Left colon (tissue), 2 donors: ENCODE measurements around the gene ATP2A3. TPM values are rescaled to one million over a fixed set of nuclear protein-coding genes. Genes with fewer than 3 reads are reported as not detected.
"Not testable (repeated sequence)": the region's sequence is repeated elsewhere in the genome, so short reads cannot be mapped to it uniquely, and the experiment has no call there.

ENCODE experiments used
- ATAC-seq: fragments of 200-7000 bp; cut with Tn5 transposase; one replicate; pipeline ENCODE4 v1.9.1; 2020; ENCODE audit warnings: mild to moderate bottlenecking, moderate library complexity
- DNase-seq, 2 donors: peaks; one replicate each; pipeline ENCODE4 v3.0.0-alpha.2; 2020
- intact Hi-C, 2 donors: fragments of 100-400 bp; cut with DNase I in 1 of 2; cut with micrococcal nuclease in 1 of 2; formaldehyde crosslinking; loops; one replicate each; pipeline versions ENCODE4 v1.11.2 to v1.14.0; 2022; cut with DNase I, micrococcal nuclease
- total RNA-seq, 2 donors: library from RNA; stranded (reverse); fragmentation: NEBNext Ultra II Directional; extraction: Animal tissue kit (Norgen Biotek cat#: 25700); gene quantifications; one replicate each; pipeline ENCODE4 v1.2.1, GENCODE V29; 2021
- donor health status: DM: no; HTN: no; CAD: no.
- donor health status: DM: yes; HTN: yes; CAD: no.

ATP2A3 gene
- total RNA-seq, 2 donors from 2014 or later: 276 to 300 TPM

- DNase-seq (peak; percentile 70 to 86), ATAC-seq (peak; percentile 11)
Observed at GRCh38 chr17:3961564-3962047, 2.6 kb downstream of the ATP2A3 start.

DNA sequence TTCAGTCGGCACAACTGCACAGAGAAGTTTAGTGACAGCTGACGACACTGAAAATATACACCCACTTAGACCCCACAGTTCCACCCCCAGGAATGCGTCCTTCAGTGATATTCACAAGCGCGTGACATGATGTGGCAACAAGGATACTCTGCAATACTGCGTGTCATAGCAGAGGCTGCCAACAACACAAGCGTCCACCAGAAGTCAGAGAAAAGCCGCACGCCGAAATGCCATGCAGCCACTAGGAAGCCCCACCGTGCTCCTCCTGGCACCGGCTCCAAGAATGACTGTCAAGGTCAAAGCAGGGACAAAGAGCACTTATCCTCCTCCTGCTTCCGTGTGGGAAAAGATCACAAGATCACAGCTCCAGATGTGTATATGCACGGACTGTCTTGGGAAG lies 3.5 kb downstream of the ATP2A3 start:
- DNase-seq: peak in 1 of 2 donors; percentile 50
- ATAC-seq: peak; percentile 14
- intact Hi-C loops: no loop called here

More at GRCh38 chr17:3961564-3962047, 2.6 kb downstream of the ATP2A3 start:
- intact Hi-C loops: no loop called here

DNA sequence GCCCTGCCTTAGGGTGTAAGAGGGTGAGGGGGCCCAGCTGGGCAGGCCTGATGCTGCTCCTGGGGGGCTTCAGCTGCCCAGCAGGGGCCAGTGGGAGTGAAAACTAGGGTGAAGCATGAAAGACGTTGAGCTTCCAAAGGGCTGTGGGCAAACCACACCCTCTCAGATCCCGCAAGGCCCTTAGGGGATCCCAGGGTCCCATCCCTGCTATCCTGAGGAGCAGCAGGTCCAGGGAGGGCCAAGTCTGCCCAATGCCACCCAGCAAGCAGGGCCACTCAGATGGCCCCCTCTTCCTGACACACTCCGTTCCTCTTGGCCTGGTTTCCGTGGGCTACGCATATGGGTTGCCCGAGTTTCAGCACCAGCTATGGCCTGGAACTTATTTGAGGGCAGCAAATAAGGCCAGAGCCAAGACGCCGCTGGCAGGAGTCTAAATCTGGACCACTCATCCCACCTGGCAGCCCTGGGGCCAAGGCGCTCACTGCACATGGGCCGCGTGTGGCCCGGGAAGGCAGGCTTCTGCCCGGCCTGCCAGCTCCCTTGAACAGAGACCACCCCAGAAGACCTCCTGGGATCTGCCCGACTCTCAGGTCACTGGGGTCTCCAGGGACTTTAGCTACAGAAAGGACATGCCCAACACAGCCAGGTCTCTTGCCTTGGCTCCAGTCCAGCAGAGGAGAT lies 4.2 kb downstream of the ATP2A3 start:
- DNase-seq (peak in 1 of 2 donors; percentile 21), ATAC-seq (no peak)
- intact Hi-C loops: no loop called here

GRCh38 chr17:3959295-3959899 lies 4.8 kb downstream of the ATP2A3 start:
- ATAC-seq: peak; percentile 56
- intact Hi-C loops: no loop called here
- peak; percentile 77 to 80 for DNase-seq

GRCh38 chr17:3957735-3958599 lies 6.3 kb downstream of the ATP2A3 start:
- intact Hi-C loops: no loop called here
- no peak for ATAC-seq
- DNase-seq: no peak

- no peak for ATAC-seq
- intact Hi-C loops: no loop called here
- DNase-seq: no peak
Observed at GRCh38 chr17:3956983-3957382, 7.3 kb downstream of the ATP2A3 start.

DNA sequence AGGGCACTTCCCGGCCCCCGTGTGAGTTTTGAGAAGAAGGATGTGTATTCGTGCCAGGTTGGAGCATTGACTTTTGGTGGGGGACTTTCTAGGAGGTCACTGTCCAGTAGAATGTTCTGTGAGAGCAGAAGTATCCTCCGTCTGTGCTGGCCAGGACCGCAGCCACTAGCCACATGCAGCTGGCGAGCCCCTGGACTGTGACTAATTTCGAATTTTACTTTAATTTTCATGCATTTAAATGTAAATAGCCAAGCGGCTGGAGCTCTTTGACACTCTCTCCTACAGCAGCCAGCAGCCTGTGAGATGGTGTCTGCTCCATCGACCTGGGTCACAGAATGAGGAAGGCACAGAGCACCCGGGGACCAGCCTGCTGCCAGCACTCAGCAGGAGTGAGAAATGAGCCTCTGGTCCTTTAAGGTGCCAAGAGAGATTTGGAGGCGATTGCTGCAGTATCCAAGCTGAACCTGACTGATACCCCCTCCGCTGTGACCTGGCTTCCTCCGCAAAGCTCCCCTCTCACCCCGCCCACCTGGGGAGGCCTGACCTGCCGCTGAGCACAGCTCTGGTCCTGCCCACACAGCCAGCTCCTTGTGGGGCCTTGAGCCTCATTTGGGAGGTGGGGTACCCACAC lies 7.8 kb downstream of the ATP2A3 start:
- no peak for DNase-seq
- ATAC-seq: no peak
- intact Hi-C loops: no loop called here

GRCh38 chr17:3955673-3955988 lies 8.6 kb downstream of the ATP2A3 start:
- DNase-seq: no peak
- intact Hi-C loops: no loop called here
- no peak for ATAC-seq

- ATAC-seq (no peak), DNase-seq (no peak)
- intact Hi-C loops: no loop called here
Observed at GRCh38 chr17:3954976-3955672, 9.1 kb downstream of the ATP2A3 start.

GRCh38 chr17:3954086-3954485 lies 10.2 kb downstream of the ATP2A3 start:
- ATAC-seq: no peak
- DNase-seq: no peak
- intact Hi-C loops: no loop called here

DNA sequence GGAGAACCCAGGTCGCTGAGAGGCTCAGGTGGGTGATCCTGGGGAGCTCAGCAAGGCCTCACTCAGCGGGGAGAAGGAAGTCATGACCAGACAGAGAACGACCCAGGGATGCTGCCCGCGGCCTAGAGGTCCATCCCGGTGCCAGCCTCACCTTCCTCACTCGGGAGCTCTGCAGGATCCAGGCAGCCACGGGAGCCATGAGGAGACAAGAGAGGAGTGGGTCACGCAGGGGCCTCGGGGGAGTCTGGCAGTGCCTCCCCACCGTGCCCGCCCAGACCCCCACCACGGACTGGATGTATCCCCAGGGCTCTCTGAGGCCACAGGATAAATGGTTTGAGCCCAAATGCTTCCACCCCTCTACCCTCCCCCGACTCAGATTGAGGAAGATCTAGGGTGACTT lies 10.7 kb downstream of the ATP2A3 start:
- no peak for ATAC-seq
- DNase-seq: no peak
- intact Hi-C loops: no loop called here

GRCh38 chr17:3952186-3952585 lies 12.1 kb downstream of the ATP2A3 start:
- intact Hi-C loops: no loop called here
- DNase-seq (no peak), ATAC-seq (no peak)

GRCh38 chr17:3951420-3951819 lies 12.8 kb downstream of the ATP2A3 start:
- DNase-seq (no peak), ATAC-seq (no peak)
- intact Hi-C loops: no loop called here

GRCh38 chr17:3951003-3951402 lies 13.2 kb downstream of the ATP2A3 start:
- intact Hi-C loops: no loop called here
- DNase-seq: no peak
- ATAC-seq: no peak

DNA sequence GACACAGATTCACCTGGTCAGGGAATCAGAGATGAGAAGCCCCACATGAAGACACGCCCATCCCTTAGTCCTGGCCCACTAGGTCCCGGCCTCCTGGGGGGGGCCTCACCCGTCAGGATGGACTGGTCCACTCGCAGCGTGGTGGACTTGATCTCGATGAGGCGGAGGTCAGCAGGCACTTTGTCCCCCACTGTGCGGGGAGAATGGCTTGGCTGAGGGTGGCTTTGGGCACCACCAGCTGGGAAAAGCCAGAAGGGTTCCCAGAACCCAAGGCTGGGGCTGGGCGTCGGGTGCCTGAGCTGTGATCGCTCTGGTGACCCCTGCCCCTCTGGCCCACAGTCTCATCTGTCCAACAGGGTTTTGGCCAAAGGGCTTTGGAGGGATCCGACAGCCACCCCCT lies 13.7 kb downstream of the ATP2A3 start:
- ATAC-seq (no peak), DNase-seq (no peak)
- intact Hi-C loops: no loop called here

DNA sequence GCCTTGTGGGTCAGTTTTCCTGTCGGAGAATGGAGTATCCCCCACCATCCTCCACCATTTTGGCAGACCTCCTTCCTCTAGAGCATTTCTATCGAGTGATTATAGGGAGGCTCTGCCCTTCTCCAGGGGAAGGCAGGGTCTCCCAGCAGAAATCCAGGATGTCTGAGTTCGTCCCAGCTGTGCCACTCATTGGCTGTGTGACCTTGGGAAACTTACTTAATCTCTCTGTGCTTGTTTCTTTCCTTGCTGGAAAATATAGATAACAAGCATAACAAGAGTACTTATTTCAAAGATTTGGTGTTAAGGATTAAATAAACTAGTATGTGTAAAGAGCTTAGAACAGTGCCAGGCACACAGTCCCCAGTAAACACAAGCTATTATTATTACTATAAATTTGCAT lies 14.8 kb downstream of the ATP2A3 start:
- ATAC-seq (no peak), DNase-seq (no peak)
- intact Hi-C loops: no loop called here

DNA sequence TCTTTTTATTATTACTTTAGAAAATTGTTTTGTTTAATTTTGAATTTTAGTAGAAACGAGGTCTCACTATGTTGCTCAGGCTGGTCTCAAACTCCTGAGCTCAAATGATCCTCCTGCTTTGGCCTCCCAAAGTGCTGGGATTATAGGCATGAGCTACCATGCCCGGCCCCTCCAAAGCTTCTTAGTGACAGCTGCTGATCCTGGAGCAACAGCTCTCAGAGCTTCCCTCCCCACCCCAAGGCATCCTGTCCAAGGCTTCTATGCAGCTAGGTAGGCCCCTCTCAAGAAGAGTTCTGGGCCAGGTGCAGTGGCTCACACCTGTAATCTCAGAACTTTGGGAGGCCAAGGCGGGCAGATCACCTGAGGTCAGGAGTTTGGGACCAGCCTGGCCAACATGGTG lies 15.7 kb downstream of the ATP2A3 start:
- intact Hi-C loops, DNase-seq, ATAC-seq: not testable (repeated sequence)

- intact Hi-C loops: no loop called here
- DNase-seq (no peak), ATAC-seq (no peak)
Observed at GRCh38 chr17:3947318-3947810, 16.9 kb downstream of the ATP2A3 start.
